A549 treated with Mapracorat at 1 μM for 4 hours (cell line): ENCODE data around the gene TMEM11. TPM values are rescaled to one million over a fixed set of nuclear protein-coding genes. Genes with fewer than 3 reads are reported as not detected.

Experiments used
- total RNA-seq: library from RNA; stranded (reverse); fragments of 200-300 nt; extraction: Qiagen RNA extraction; gene quantifications from 5 replicates; pipeline ENCODE4 v1.2.3, GENCODE V29; 2022

Gene TMEM11
- total RNA-seq: 57.6 to 72.9 TPM (median 66.4 TPM) in 5 replicates

GRCh38 chr17:21214015-21214776 is at the start of gene TMEM11:
TSS of gene TMEM11 (minus strand) at chr17:21214161. CDS start at chr17:21214152, 9 bp downstream.

GRCh38 chr17:21252796-21253645 is 39.1 kb upstream of the TMEM11 start, which contains the start of gene NATD1:
TSS of gene NATD1 (minus strand) at chr17:21253410. CDS start at chr17:21253264, 146 bp downstream.

Other genes with a start within 250 kb of the TMEM11 start
- gene USP22, start 171.2 kb downstream of the TMEM11 start, total RNA-seq: 117 to 133 TPM (median 121 TPM) in 5 replicates
- gene DHRS7B, start 87.2 kb downstream of the TMEM11 start, total RNA-seq: 16.9 to 26.6 TPM (median 19.8 TPM) in 5 replicates
- 2.5 to 4.0 TPM (median 3.3 TPM) in 5 replicates for gene NATD1, start 39.2 kb upstream of the TMEM11 start, total RNA-seq
- gene MAP2K3, start 70.5 kb upstream of the TMEM11 start, total RNA-seq: 91.5 to 136 TPM (median 103 TPM) in 5 replicates
- 0.93 to 1.7 TPM (median 1.5 TPM) in 5 replicates for gene KCNJ12, start 162.2 kb upstream of the TMEM11 start, total RNA-seq